Stimulated activated CD4-positive, alpha-beta T cell treated with anti-CD3 and anti-CD28 coated beads, TNF-alpha, amount 100 ng/mL, for 48 hours (primary cell): ENCODE results near the gene DIAPH2.

ENCODE experiments used
- DNase-seq, 3 donors: peaks; one replicate each; pipeline ENCODE4 v3.0.0-alpha.2; 2020; ENCODE audit warnings: low read depth in 3 of 3

Gene DIAPH2

GRCh38 chrX:97046867-97047266, 362.2 kb downstream of the DIAPH2 start:
- no peak for DNase-seq

- no peak for DNase-seq
Measured at GRCh38 chrX:97050392-97050791, 365.8 kb downstream of the DIAPH2 start.

GRCh38 chrX:97057349-97057909, 372.8 kb downstream of the DIAPH2 start:
- no peak for DNase-seq

- no peak for DNase-seq
Measured at GRCh38 chrX:97060020-97060419, 375.4 kb downstream of the DIAPH2 start.

- DNase-seq = no peak
Measured at GRCh38 chrX:97065066-97065465, 380.4 kb downstream of the DIAPH2 start.

- no peak for DNase-seq
Measured at GRCh38 chrX:97065973-97066372, 381.3 kb downstream of the DIAPH2 start.

- no peak for DNase-seq
Measured at GRCh38 chrX:97066381-97066780, 381.7 kb downstream of the DIAPH2 start.

GRCh38 chrX:97070346-97070745, 385.7 kb downstream of the DIAPH2 start:
- no peak for DNase-seq

- no peak for DNase-seq
Measured at GRCh38 chrX:97074400-97074799, 389.8 kb downstream of the DIAPH2 start.

- DNase-seq = no peak
Measured at GRCh38 chrX:97089116-97089515, 404.5 kb downstream of the DIAPH2 start.

- no peak for DNase-seq
Measured at GRCh38 chrX:97096385-97096784, 411.7 kb downstream of the DIAPH2 start.

GRCh38 chrX:97102938-97103337, 418.3 kb downstream of the DIAPH2 start:
- DNase-seq = no peak

- no peak for DNase-seq
Measured at GRCh38 chrX:97109730-97110129, 425.1 kb downstream of the DIAPH2 start.

GRCh38 chrX:97117572-97117971, 432.9 kb downstream of the DIAPH2 start:
- DNase-seq = no peak

GRCh38 chrX:97119474-97120109, 434.9 kb downstream of the DIAPH2 start:
- DNase-seq = no peak

GRCh38 chrX:97123001-97123400, 438.4 kb downstream of the DIAPH2 start:
- no peak for DNase-seq

GRCh38 chrX:97126020-97126419, 441.4 kb downstream of the DIAPH2 start:
- no peak for DNase-seq

- DNase-seq = no peak
Measured at GRCh38 chrX:97132664-97133415, 448.2 kb downstream of the DIAPH2 start.

GRCh38 chrX:97145934-97146333, 461.3 kb downstream of the DIAPH2 start:
- DNase-seq = no peak

GRCh38 chrX:97155816-97156215, 471.2 kb downstream of the DIAPH2 start:
- DNase-seq = no peak

- no peak for DNase-seq
Measured at GRCh38 chrX:97158269-97158668, 473.6 kb downstream of the DIAPH2 start.

GRCh38 chrX:97159916-97160800, 475.5 kb downstream of the DIAPH2 start:
- DNase-seq = no peak
